Tibial artery (tissue), 4 donors: ENCODE measurements around the gene PTGIS.

Experiments
- DNase-seq, 2 donors: peaks; one replicate each; pipeline ENCODE4 v3.0.0-alpha.2; 2019
- H3K27ac ChIP-seq, 2 donors: fragments of 200-600 bp; sonication (generic) in 1 of 2; 1 replicate in 1 of 2; 2 replicates in 1 of 2; pipeline ENCODE4 v1.5.1; 2018 to 2019; ENCODE audit warnings: mild to moderate bottlenecking in 1 of 2
- H3K27me3 ChIP-seq, 2 donors: fragments of 200-600 bp; sonication (generic) in 1 of 2; one replicate each; pipeline versions ENCODE4 v1.5.1 to v1.6.0; 2016 to 2019
- H3K36me3 ChIP-seq, 3 donors: fragments of 200-600 bp; sonication (generic) in 2 of 3; one replicate each; pipeline ENCODE4 v1.5.1; 2016 to 2019; ENCODE audit warnings: mild to moderate bottlenecking in 2 of 3
- H3K4me1 ChIP-seq, 4 donors: fragments of 200-600 bp; sonication (generic) in 2 of 4; 1 replicate in 3 of 4; 2 replicates in 1 of 4; pipeline ENCODE4 v1.5.1; 2016 to 2019
- H3K4me3 ChIP-seq, 2 donors: fragments of 200-600 bp; sonication (generic) in 1 of 2; 1 replicate in 1 of 2; 2 replicates in 1 of 2; pipeline ENCODE4 v1.5.1; 2018 to 2019; ENCODE audit warnings: mild to moderate bottlenecking in 2 of 2
- H3K9me3 ChIP-seq, 3 donors: fragments of 200-600 bp; sonication (generic) in 1 of 3; one replicate each; pipeline ENCODE4 v1.5.1; 2016 to 2019
- CTCF ChIP-seq, 2 experiments: fragments of 200-600 bp in 1 of 2; fragments of 450-650 bp in 1 of 2; IDR thresholded peaks; one replicate each; pipeline ENCODE4 v1.5.1; 2017 to 2019; ENCODE audit warnings: antibody characterized with exemption in 2 of 2, mild to moderate bottlenecking in 1 of 2, moderate library complexity in 1 of 2
- intact Hi-C: fragments of 100-400 bp; cut with DNase I; formaldehyde crosslinking; loops from one replicate; pipeline ENCODE4 v1.15.0; 2023; ENCODE audit warnings: low total_unique reads

Gene PTGIS

GRCh38 chr20:49466114-49466912, 101.6 kb downstream of the PTGIS start:
- Histone ChIP-seq H3K4me3 (no peak overlapping the region), H3K4me1 (no peaks in the 10 kb centered on the region), H3K9me3 (no peaks in the 10 kb centered on the region), H3K27ac (no peak overlapping the region), H3K27me3 (no peaks in the 10 kb centered on the region), H3K36me3 (no peaks in the 10 kb centered on the region)
- no peak for DNase-seq
- no peak for TF ChIP-seq CTCF (IDR thresholded peaks at IDR 0.05)
- intact Hi-C loops: no loop called here

- TF ChIP-seq CTCF (IDR thresholded peaks at IDR 0.05): no peak
- no peak for DNase-seq
- no peaks in the 10 kb centered on the region for H3K4me1 ChIP-seq
- no peaks in the 10 kb centered on the region for H3K9me3 ChIP-seq
- H3K27ac ChIP-seq: no peak overlapping the region
- H3K27me3 ChIP-seq: no peaks in the 10 kb centered on the region
- intact Hi-C loops: no loop called here
- no peaks in the 10 kb centered on the region for H3K36me3 ChIP-seq
- no peak overlapping the region for H3K4me3 ChIP-seq
Observed at GRCh38 chr20:49464556-49464955, 103.4 kb downstream of the PTGIS start.

GRCh38 chr20:49462626-49463025, 105.3 kb downstream of the PTGIS start:
- no peaks in the 10 kb centered on the region for H3K27me3 ChIP-seq
- no peak for DNase-seq
- no peak overlapping the region for H3K27ac ChIP-seq
- TF ChIP-seq CTCF (IDR thresholded peaks at IDR 0.05): no peak
- H3K4me3 ChIP-seq: no peak overlapping the region
- H3K36me3 ChIP-seq: no peaks in the 10 kb centered on the region
- intact Hi-C loops: no loop called here
- H3K9me3 ChIP-seq: no peaks in the 10 kb centered on the region
- H3K4me1 ChIP-seq: no peaks in the 10 kb centered on the region

GRCh38 chr20:49461894-49462620, 105.9 kb downstream of the PTGIS start:
- no peaks in the 10 kb centered on the region for H3K27me3 ChIP-seq
- H3K9me3 ChIP-seq: no peaks in the 10 kb centered on the region
- H3K4me3 ChIP-seq: no peak overlapping the region
- no peak overlapping the region for H3K27ac ChIP-seq
- no peaks in the 10 kb centered on the region for H3K4me1 ChIP-seq
- intact Hi-C loops: no loop called here
- no peak for TF ChIP-seq CTCF (IDR thresholded peaks at IDR 0.05)
- no peaks in the 10 kb centered on the region for H3K36me3 ChIP-seq
- DNase-seq: no peak

- no peak for TF ChIP-seq CTCF (IDR thresholded peaks at IDR 0.05)
- intact Hi-C loops: no loop called here
- H3K27me3 ChIP-seq: no peaks in the 10 kb centered on the region
- H3K4me1 ChIP-seq: no peaks in the 10 kb centered on the region
- no peaks in the 10 kb centered on the region for H3K36me3 ChIP-seq
- no peak overlapping the region for H3K27ac ChIP-seq
- H3K9me3 ChIP-seq: no peaks in the 10 kb centered on the region
- DNase-seq: no peak
- no peak overlapping the region for H3K4me3 ChIP-seq
Observed at GRCh38 chr20:49460916-49461315, 107.0 kb downstream of the PTGIS start.
